OCI-LY3 (cell line): ENCODE measurements around the gene TECTA.

Experiments used
- EZH2phosphoT487 ChIP-seq: fragments of 200-600 bp; shearing (Covaris generic); IDR thresholded peaks from 2 replicates; pipeline ENCODE4 v1.6.1; 2018; ENCODE audit warnings: antibody characterized with exemption, mixed run types, low read depth
- TF ChIP-seq, protein P1 (sequence below): fragments of 200-600, 300-600 bp; sonication (generic); IDR thresholded peaks from 2 replicates; pipeline ENCODE4 v1.5.1; 2014; ENCODE audit warnings: antibody characterized with exemption, low read length, low read depth

DNA sequence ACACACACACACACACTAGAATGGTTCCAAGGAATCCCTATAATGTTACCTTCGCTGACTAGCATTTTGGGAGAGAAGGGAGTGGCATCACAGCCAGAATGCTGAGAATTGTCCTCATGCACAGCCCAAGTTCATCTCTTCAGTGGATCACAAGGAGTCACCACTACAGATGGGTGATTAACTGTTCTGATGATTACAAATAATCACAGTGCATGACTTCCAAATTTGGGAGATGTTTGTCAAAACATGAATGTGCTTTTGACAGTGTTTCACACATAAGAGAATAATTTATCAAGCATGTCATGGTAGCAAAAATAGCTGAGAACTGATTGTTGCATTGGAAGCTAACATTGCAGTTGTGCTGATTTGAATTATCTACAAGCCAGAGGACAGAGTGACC lies 110.6 kb downstream of the TECTA start:
- TF ChIP-seq, protein P1, sequence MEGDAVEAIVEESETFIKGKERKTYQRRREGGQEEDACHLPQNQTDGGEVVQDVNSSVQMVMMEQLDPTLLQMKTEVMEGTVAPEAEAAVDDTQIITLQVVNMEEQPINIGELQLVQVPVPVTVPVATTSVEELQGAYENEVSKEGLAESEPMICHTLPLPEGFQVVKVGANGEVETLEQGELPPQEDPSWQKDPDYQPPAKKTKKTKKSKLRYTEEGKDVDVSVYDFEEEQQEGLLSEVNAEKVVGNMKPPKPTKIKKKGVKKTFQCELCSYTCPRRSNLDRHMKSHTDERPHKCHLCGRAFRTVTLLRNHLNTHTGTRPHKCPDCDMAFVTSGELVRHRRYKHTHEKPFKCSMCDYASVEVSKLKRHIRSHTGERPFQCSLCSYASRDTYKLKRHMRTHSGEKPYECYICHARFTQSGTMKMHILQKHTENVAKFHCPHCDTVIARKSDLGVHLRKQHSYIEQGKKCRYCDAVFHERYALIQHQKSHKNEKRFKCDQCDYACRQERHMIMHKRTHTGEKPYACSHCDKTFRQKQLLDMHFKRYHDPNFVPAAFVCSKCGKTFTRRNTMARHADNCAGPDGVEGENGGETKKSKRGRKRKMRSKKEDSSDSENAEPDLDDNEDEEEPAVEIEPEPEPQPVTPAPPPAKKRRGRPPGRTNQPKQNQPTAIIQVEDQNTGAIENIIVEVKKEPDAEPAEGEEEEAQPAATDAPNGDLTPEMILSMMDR = no peak
- no peak for TF ChIP-seq EZH2phosphoT487
